ENCODE data around the gene SMG6.
"Not testable (repeated sequence)": the region's sequence is repeated elsewhere in the genome, so short reads cannot be mapped to it uniquely, and the experiment has no call there.

The SMG6 gene

DNA sequence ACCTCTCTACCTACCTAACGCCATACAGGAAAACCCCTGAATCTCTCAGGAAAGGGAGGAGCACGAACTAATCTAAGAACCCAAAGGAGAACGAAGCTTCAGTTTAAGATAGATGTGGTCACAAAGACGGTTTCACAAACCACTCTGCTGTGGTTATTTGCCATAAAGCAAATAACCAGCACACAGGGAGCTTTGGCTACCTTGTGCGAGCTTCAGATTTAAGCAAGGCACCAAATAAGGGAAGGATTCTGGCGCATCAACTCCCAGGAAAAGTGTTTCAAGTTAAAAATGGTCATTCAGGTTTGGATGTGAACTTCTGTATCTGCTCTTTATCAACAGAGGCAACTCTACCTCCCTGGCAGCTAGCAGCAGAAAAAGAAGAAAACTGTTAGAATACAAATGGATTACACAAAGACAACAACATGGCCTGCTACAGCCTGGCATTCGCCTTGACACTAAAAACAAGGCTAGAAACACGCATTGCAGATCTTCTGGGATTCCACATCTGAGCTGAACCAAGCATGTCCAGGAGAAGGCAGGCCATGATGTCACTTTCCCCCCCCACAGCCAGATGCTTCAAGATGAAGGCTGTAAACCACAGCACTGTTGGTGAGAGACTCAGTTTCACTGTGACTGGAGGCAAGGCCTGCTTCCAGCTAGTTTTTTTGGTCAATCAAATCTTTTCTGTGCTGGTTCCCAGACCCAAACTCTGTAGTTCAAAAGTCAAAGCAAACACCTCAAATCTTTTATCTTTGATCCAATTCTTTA is 43.6 kb downstream of the SMG6 start:
- DNase-seq = no peak

- DNase-seq = not testable (repeated sequence)
These were observed 44.8 kb downstream of the SMG6 start for GRCh38 chr17:2258830-2259229.

DNA sequence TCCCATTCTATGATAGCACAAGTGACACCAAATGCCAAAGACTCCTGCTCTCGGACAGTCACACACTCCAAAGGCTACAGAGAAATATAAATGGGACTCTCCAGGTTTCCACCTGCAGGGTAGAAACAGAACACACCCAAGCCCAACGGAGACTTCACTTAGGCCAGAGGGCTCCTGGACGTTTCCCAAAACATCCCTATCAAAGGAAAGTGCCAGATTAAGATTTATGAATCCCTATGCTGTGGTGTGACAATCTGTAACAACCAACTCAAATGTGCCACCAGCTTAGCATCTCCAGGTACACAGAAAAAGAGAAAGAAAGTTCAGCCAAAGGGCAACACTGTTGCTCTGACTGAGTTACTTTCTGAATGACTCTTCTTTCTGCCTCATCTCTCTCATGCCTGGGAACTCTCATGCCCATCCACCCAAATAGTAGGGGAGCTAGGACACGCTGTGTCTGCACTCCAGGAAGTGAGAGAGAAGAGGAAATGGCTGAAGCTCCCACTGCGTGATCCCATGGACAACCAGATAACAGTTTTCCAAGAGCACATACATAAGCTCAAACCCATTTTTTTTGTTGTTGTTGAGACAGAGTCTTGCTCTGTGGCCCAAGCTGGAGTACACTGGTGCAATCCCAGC is 49.7 kb downstream of the SMG6 start:
- no peak for DNase-seq

- DNase-seq = no peak
These were observed 50.2 kb downstream of the SMG6 start for GRCh38 chr17:2253362-2253761.

- DNase-seq = no peak
These were observed 52.5 kb downstream of the SMG6 start for GRCh38 chr17:2251098-2251497.

DNA sequence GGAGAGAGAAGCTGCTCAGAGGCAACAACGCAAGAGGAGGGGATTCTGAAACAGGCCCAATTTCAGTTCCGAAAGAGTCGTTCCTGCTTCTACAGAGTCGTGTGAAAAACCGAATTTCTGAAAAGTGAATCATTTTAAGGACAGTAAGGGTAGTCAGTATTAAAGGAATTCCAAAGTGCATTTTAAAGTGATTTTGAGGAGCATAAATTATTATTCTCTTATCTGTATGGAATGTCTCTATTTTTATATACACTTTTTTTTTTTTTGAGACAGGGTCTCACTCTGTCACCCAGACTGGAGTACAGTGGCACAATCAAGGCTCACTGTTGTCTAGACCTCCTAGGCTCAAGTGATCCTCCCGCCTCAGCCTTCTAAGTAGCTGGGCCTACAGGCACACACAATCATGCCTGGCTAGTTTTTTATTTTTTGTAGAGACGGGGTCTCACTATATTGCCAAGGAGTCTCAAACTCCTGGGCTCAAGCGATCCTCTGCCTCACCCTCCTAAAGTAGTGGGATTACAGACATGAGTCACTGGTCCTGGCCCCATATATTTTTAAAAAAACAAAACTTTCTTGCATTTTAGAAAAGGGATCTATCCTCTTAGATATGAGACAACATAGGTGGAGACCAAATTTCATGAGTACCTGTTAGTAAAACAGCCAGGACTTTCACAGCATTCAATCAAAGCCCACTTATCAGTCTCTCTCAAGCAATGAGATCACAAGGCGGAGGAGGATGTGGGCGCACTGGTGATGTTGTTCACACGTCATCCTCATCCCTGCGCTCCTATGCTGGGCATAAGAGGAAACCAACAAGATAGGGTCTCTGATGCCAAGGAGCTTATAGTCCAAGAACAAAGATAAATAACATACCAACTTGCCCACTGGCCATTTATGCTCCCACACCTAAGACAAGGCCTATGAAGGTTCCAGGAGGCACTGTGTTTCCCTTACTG is 53.2 kb downstream of the SMG6 start:
- peak; percentile 91 for DNase-seq

DNA sequence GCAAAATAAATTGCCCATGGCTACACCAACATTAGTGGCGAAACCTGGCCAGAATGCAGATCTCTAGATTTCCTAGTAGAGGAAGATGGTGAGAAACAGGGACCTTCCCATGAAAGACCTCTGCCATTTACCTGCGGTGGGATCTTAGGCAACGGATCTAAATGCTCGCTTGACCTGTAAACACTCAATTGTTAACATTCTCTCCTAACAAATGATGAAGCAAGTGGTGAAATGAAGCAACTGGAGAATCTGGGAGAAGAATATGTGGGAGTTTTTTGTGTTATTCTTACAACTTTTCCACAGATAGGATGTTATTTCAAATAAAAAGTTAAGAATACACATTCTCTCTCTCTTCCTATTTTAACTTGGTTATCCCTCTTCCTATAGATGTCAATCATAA is 56.6 kb downstream of the SMG6 start:
- no peak for DNase-seq

DNA sequence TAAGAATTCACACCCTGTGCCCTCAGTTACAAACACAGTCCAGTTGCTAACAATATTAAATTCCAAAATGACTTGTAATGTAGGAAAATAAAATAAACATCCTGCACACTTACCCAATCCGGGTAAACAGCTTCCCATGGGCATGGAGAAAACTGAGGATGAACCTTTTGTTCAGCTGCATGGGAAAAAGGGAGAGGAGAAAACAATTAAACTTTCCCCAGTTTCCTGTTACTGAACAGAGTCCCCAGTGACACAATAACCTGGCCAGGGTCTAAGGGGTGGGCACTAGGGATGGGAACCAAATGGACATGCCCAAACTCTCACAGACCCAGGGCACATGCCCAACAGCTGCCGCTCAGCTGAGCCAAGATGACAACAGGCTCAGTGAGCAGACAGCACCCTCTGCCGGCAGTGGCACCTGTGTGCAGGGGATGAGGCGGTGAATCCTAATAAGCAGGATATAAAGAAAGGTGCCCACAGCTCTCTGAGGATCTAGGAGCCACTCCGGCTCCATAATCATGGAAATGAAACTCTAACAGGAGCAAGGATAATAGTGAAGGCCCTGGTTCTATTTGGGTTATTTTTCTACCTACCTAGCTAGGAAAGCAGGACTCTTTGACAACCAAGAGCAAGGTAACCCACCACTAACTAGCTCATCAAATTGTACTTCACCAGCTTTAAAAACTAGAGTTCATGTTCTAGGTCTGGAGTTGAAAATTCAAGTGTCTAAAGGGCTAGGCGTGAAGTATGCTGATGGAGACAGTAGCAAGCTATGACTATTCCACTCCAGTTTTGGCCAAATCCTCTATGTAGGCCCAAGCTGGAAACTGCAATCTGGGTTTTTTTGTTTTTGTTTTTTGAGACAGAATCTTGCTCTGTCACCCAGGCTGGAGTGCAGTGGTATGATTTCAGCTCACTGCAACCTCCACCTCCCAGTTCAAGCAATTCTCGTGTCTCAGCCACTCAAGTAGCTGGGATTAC is 58.8 kb downstream of the SMG6 start:
- peak; percentile 56 for DNase-seq

DNA sequence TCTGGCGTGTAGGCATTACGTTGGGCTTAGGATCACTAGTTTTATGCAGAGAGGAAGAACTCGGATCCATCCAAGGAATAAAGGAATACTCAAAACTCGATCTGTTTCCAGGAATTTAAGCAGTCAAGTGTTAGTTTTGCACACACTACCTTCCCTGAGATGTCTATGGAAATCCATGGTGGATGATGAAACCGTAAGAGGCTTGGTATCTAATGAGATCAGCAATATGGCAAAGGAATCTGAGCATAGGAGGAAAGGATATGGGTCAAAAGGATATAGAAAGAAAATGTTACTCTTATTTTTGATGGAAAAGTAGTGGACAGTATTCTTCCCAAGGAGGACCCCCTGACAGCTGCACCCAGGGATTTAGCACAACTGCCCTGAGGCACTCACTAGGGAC is 59.6 kb downstream of the SMG6 start:
- no peak for DNase-seq

GRCh38 chr17:2241823-2242222 is 61.8 kb downstream of the SMG6 start:
- DNase-seq = no peak

- no peak for DNase-seq
These were observed 63.0 kb downstream of the SMG6 start for GRCh38 chr17:2240541-2240940.

DNA sequence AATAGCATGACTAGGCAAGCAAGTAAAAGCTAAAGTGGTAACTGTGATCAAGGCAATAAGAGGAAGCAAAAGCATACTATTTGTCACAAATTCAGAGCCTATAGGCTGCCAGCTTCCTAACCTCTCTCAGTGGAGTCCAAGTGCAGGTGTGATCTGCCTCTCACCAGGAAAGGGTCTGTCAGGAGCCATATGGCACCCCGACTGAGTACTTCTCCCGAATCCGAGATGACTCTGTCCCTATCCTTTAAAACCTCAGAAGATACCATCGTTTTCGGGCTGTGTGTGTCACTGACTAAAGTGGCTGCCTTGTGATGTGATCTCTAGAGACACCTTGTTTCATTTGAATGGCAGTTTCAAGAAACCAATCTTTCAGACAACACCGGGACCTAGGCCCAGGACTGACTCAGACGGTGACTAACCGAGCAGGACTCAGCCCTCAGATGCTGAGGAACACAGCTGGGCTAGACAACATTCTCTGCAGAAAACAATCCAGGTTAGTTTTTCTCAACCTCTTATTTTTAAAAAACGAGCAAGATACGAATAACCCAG is 63.6 kb downstream of the SMG6 start:
- peak; percentile 79 for DNase-seq

- no peak for DNase-seq
These were observed 64.4 kb downstream of the SMG6 start for GRCh38 chr17:2239170-2239551.

DNA sequence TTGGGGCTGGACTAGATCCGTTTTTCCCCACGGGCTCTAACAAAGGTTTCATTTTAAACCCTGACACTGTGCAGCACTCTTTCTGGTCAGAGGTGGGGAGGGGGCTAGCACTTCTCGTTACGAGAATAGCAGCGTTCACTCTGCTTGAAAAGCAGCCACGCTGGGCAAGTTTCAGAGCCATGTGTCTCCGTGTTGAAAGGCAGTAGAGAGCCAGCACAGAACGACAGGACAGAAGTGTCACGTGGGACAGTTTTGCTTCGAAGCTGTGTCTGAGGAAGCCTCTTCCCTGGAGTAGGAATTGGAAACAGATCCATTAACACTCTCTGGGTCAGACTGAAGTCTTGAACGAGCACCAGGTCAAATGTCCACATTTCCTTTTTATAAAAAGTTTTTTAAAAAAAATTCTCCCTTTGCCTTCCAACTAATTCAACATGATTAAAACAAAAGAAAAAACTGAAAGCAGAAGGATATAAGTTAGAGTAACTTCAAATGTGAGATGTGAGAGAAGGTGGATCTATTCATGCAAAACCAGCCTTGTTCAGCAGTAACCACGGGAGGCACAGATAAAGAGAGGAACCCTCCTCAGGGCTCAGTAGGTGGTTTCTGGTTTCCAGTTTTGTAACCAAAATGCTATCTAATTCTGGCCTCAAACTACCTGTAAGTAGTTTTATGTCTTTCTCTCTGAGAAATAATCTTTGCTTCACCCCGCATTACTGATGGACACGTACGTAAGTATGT is 65.0 kb downstream of the SMG6 start:
- DNase-seq = no peak

GRCh38 chr17:2237950-2238349 is 65.6 kb downstream of the SMG6 start:
- no peak for DNase-seq

DNA sequence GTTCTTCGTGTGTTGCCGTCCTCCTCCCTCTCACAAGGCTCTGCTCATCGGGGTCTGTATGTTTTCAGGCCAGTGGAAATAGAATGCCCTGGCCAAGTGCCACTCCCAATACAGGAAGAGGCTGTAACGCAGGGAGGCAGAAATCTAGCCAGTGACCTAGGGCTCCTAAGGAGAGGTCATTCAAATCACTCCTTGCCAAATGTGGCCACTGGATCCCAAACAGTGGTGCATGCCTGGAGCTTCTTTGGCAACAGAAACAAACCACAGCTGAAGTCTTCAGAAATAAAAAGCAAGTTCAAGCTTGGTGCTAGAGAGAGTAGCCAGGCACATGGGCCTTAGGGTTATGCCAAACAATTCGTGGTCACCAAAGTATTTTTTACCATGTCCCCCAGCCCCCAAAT is 66.1 kb downstream of the SMG6 start:
- no peak for DNase-seq

DNA sequence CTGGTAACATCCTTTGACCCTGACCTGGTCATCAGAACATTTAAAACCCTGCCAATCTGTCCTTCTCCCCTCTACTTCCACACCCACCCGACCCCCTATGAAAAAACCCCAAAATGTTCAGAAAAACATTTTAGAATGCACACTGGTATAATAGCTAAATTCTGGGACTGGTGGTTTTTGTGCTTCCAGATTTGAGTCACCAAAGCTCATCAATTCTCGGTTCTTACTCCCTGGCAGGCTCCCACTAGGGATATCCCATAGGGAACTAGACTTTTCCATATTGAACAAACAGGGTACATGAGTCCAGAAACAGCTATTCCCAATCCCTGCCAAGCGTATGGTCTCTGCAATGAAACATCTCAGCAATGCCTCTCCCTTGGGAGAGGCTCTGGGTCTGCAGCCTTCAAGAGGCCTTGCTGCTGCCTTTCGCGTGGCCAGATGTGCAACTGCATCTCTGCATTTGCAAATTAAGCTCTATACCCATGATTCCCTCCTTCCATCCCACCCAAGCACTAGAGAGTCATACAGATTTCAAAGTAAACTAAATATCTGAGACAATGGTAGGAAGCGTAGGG is 67.7 kb downstream of the SMG6 start:
- no peak for DNase-seq

DNA sequence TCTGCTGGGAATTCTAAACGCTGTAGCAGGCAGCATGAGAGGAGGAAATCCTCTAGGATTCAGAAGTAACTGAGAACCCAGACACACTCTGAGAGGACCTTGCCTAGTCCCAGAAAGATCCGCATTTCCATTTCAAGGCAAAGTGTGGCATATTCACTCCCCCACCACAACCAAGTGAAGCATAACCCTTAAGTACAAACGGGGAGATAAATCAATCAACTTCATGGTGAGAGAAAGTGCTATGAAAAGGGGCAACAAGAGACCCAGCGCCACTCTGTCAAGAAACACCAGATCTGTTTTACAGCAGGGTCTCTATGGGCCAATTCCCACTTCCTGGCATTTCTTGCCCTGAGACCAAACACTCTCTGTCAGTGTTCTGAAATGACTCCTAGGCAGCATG is 68.3 kb downstream of the SMG6 start:
- DNase-seq = no peak

GRCh38 chr17:2233441-2233947 is 70.1 kb downstream of the SMG6 start:
- DNase-seq = no peak

GRCh38 chr17:2232244-2232638 is 71.3 kb downstream of the SMG6 start:
- DNase-seq = peak; percentile 98

DNA sequence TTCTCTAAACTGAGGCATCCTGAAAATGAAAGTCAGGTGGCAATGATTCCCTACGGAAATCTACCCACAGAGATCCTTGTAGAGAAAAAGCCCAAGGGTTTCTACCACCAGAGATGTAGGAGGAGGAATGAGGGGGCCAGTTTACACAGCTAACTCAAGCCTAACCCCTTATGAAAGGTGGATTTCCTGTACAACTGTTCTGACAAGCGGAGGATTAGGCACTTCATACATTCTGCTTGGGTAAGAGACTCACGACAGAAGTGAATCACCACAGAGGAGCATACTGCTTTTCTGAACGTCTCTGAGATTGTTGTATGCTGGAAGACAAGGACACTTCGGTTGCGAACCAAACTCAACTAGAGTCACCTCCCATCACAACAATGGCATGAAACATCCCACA is 72.7 kb downstream of the SMG6 start:
- no peak for DNase-seq
